A673 (cell line): Measurements from ENCODE around the gene TNFSF11. TPM values are rescaled to one million over a fixed set of nuclear protein-coding genes. Genes with fewer than 3 reads are reported as not detected.
"Not testable (repeated sequence)": the region's sequence is repeated elsewhere in the genome, so short reads cannot be mapped to it uniquely, and the experiment has no call there.

Experiments used
- BruUV-seq: library from RNA; stranded (reverse); fragments of 400-500 nt; replicated peaks from 2 replicates; lab custom pipeline; 2021; lab: Mats Ljungman, UMichigan
- CTCF ChIA-PET: fragments of 300-600 bp; sonication (Branson Sonifier 250); formaldehyde crosslinking; loops from one replicate; lab custom pipeline; 2022; ENCODE audit warnings: antibody characterized with exemption; lab: Charles Lee
- POLR2A ChIA-PET: fragments of 300-600 bp; sonication (Branson Sonifier 250); formaldehyde crosslinking; loops from one replicate; lab custom pipeline; 2022; ENCODE audit warnings: antibody characterized with exemption; ENCODE audit not compliant: low non-redundant PET; lab: Charles Lee
- DNase-seq: peaks from one replicate; pipeline ENCODE4 v3.0.0-alpha.2; 2015; ENCODE audit warnings: low spot score
- H3K27ac ChIP-seq: fragments of 200-600 bp; sonication (generic); 2 replicates; pipeline ENCODE4 v1.5.1; 2016; ENCODE audit warnings: mixed run types, low read depth, mild to moderate bottlenecking, mixed read lengths, antibody characterized with exemption, low read length; ENCODE audit not compliant: poor library complexity, severe bottlenecking
- H3K27me3 ChIP-seq: fragments of 200-600 bp; sonication (generic); replicated peaks from 2 replicates; pipeline ENCODE4 v1.6.1; 2017; ENCODE audit warnings: mixed run types, low read depth, mild to moderate bottlenecking, mixed read lengths, antibody characterized with exemption, low read length; ENCODE audit not compliant: insufficient read depth, poor library complexity
- H3K36me3 ChIP-seq: fragments of 200-600 bp; sonication (generic); 2 replicates; pipeline ENCODE4 v1.6.1; 2016; ENCODE audit warnings: mixed run types, mild to moderate bottlenecking, mixed read lengths, antibody characterized with exemption, low read length; ENCODE audit not compliant: insufficient read depth, poor library complexity, severe bottlenecking
- H3K4me1 ChIP-seq: fragments of 200-600 bp; sonication (generic); 2 replicates; pipeline ENCODE4 v1.6.1; 2017; ENCODE audit warnings: mixed run types, mild to moderate bottlenecking, mixed read lengths, antibody characterized with exemption, low read length; ENCODE audit not compliant: insufficient read depth, poor library complexity, severe bottlenecking
- H3K4me3 ChIP-seq: fragments of 200-600 bp; sonication (generic); 2 replicates; pipeline ENCODE4 v1.5.1; 2016; ENCODE audit warnings: low read depth, mixed run types, mild to moderate bottlenecking, mixed read lengths, low read length; ENCODE audit not compliant: poor library complexity, severe bottlenecking
- H3K9me3 ChIP-seq: fragments of 200-600 bp; sonication (generic); 2 replicates; pipeline ENCODE4 v1.6.1; 2016; ENCODE audit warnings: mixed run types, low read depth, mild to moderate bottlenecking, mixed read lengths, antibody characterized with exemption, low read length; ENCODE audit not compliant: poor library complexity, severe bottlenecking
- EZH2 ChIP-seq: fragments of 200-600 bp; sonication (generic); IDR thresholded peaks from 2 replicates; pipeline ENCODE4 v1.6.1; 2017; ENCODE audit warnings: borderline replicate concordance, low read depth, mild to moderate bottlenecking, mixed read lengths, antibody characterized with exemption, low read length; ENCODE audit not compliant: poor library complexity, severe bottlenecking
- intact Hi-C: fragments of 100-400 bp; cut with micrococcal nuclease; formaldehyde crosslinking; loops from one replicate; pipeline ENCODE4 v1.10.0; 2022; ENCODE audit not compliant: unreplicated experiment
- total RNA-seq: library from RNA; stranded (reverse); gene quantifications from 2 replicates; pipeline ENCODE4 v1.2.3, GENCODE V29; 2021
- TF ChIP-seq, protein P1 (sequence below): fragments of 300-800, 200-600 bp; sonication (generic); conservative IDR thresholded peaks from 2 replicates; pipeline ENCODE4 v1.5.1; 2017; ENCODE audit warnings: low read depth, mild to moderate bottlenecking, antibody characterized with exemption, low read length, moderate library complexity, mixed read lengths

Gene TNFSF11
- total RNA-seq, 1 experiment from 2014 or later: not detected

DNA sequence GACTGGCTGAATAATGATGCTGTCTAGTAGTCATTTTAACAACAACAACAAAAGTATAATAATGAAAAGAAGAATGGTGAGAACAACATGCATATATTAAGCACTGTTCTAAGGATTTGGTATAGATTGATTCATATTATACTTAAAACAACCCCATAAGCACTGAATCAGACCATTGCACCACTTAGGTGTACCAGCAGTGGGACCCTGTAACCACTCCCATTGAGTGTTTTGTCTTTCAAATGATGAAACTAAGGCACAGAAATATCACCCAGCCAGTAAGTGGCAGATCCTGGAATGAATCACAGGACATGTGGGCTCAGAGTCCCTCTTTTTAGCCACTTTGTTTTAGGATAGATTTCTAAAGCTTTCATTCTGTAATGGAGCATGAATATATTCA is 14.9 kb upstream of the TNFSF11 start:
- intact Hi-C loops: no loop called here
- no peak for DNase-seq
- no peaks in the 10 kb centered on the region for H3K27me3 ChIP-seq
- CTCF ChIA-PET: no interaction called here
- TF ChIP-seq EZH2: no peak
- TF ChIP-seq, protein P1, sequence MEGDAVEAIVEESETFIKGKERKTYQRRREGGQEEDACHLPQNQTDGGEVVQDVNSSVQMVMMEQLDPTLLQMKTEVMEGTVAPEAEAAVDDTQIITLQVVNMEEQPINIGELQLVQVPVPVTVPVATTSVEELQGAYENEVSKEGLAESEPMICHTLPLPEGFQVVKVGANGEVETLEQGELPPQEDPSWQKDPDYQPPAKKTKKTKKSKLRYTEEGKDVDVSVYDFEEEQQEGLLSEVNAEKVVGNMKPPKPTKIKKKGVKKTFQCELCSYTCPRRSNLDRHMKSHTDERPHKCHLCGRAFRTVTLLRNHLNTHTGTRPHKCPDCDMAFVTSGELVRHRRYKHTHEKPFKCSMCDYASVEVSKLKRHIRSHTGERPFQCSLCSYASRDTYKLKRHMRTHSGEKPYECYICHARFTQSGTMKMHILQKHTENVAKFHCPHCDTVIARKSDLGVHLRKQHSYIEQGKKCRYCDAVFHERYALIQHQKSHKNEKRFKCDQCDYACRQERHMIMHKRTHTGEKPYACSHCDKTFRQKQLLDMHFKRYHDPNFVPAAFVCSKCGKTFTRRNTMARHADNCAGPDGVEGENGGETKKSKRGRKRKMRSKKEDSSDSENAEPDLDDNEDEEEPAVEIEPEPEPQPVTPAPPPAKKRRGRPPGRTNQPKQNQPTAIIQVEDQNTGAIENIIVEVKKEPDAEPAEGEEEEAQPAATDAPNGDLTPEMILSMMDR: no peak
- BruUV-seq: no TSS peak
- H3K27ac ChIP-seq: no peak overlapping the region
- H3K9me3 ChIP-seq: no peaks in the 10 kb centered on the region
- H3K36me3 ChIP-seq: no peaks in the 10 kb centered on the region
- no peaks in the 10 kb centered on the region for H3K4me1 ChIP-seq
- H3K4me3 ChIP-seq: no peak overlapping the region
- POLR2A ChIA-PET: no interaction called here

- H3K27ac ChIP-seq, intact Hi-C loops, DNase-seq, H3K27me3 ChIP-seq, H3K9me3 ChIP-seq, H3K4me1 ChIP-seq, CTCF ChIA-PET, BruUV-seq, H3K4me3 ChIP-seq, POLR2A ChIA-PET, H3K36me3 ChIP-seq: not testable (repeated sequence)
Measured at GRCh38 chr13:42559573-42560218, 14.3 kb upstream of the TNFSF11 start.

- CTCF ChIA-PET, H3K4me3 ChIP-seq, H3K36me3 ChIP-seq, intact Hi-C loops, POLR2A ChIA-PET, H3K4me1 ChIP-seq, H3K27me3 ChIP-seq, DNase-seq, BruUV-seq, H3K27ac ChIP-seq, H3K9me3 ChIP-seq: not testable (repeated sequence)
Measured at GRCh38 chr13:42560320-42560719, 13.6 kb upstream of the TNFSF11 start.

GRCh38 chr13:42561752-42562467 is 12.0 kb upstream of the TNFSF11 start:
- Histone ChIP-seq H3K27me3 (no peaks in the 10 kb centered on the region), H3K4me1 (no peaks in the 10 kb centered on the region), H3K4me3 (no peak overlapping the region), H3K27ac (no peak overlapping the region), H3K36me3 (no peaks in the 10 kb centered on the region), H3K9me3 (no peaks in the 10 kb centered on the region)
- TF ChIP-seq, protein P1: no peak
- no peak for TF ChIP-seq EZH2
- no TSS peak for BruUV-seq
- no peak for DNase-seq
- ChIA-PET CTCF (no interaction called here), POLR2A (no interaction called here)
- intact Hi-C loops: no loop called here
